Breast epithelium (tissue), 4 donors: ENCODE data around the gene SPARC. TPM values are rescaled to one million over a fixed set of nuclear protein-coding genes. Genes with fewer than 3 reads are reported as not detected.

Experiments used
- DNase-seq, 2 donors: peaks; one replicate each; pipeline ENCODE4 v3.0.0-alpha.2; 2019; ENCODE audit warnings: low spot score in 2 of 2
- H3K27ac ChIP-seq, 2 donors: fragments of 200-600 bp; sonication (generic) in 1 of 2; one replicate each; pipeline ENCODE4 v1.5.1; 2016 to 2019; ENCODE audit warnings: mild to moderate bottlenecking in 1 of 2
- H3K27me3 ChIP-seq, 2 donors: fragments of 200-600 bp; sonication (generic) in 1 of 2; one replicate each; pipeline versions ENCODE4 v1.5.1 to v1.6.0; 2017 to 2019; ENCODE audit warnings: control low read depth in 1 of 2, mild to moderate bottlenecking in 1 of 2
- H3K36me3 ChIP-seq: fragments of 200-600 bp; one replicate; pipeline ENCODE4 v1.5.1; 2019
- H3K4me1 ChIP-seq, 2 donors: fragments of 200-600 bp; sonication (generic); one replicate each; pipeline ENCODE4 v1.5.1; 2016 to 2019; ENCODE audit warnings: control low read depth in 1 of 2
- H3K4me3 ChIP-seq, 3 donors: fragments of 200-600 bp; sonication (generic); 1 replicate in 2 of 3; 2 replicates in 1 of 3; pipeline ENCODE4 v1.5.1; 2016 to 2019; ENCODE audit warnings: mild to moderate bottlenecking in 3 of 3, moderate library complexity in 2 of 3
- H3K9me3 ChIP-seq, 2 donors: fragments of 200-600 bp; sonication (generic) in 1 of 2; one replicate each; pipeline ENCODE4 v1.5.1; 2016 to 2019; ENCODE audit warnings: control low read depth in 1 of 2
- POLR2A ChIP-seq: fragments of 450-650 bp; IDR thresholded peaks from one replicate; pipeline ENCODE4 v1.6.1; 2016; ENCODE audit warnings: antibody characterized with exemption, mild to moderate bottlenecking, moderate library complexity
- POLR2AphosphoS5 ChIP-seq, 3 donors: sonication (generic); formaldehyde crosslinking; IDR thresholded peaks; one replicate each; pipeline ENCODE4 v1.6.1; 2017; ENCODE audit warnings: antibody characterized with exemption in 3 of 3
- intact Hi-C: fragments of 100-400 bp; cut with DNase I; formaldehyde crosslinking; loops from one replicate; pipeline ENCODE4 v1.15.1; 2023; ENCODE audit warnings: low total_unique reads
- total RNA-seq, 3 donors: library from RNA; depleted of rRNA; stranded (reverse); fragments of >200 nt; gene quantifications; one replicate each; pipeline ENCODE4 v1.1.0, GENCODE V29; 2016
- TF ChIP-seq, protein P1 (sequence below), 3 donors: fragments of 450-650 bp; IDR thresholded peaks; one replicate each; pipeline ENCODE4 v1.5.1; 2016 to 2017; ENCODE audit warnings: antibody characterized with exemption in 3 of 3, mild to moderate bottlenecking in 3 of 3, moderate library complexity in 3 of 3

Gene SPARC
- total RNA-seq, 3 donors from 2014 or later: 220 to 2,507 (median 295) TPM

- H3K4me1 ChIP-seq: no peaks in the 10 kb centered on the region
- no peaks in the 10 kb centered on the region for H3K27me3 ChIP-seq
- TF ChIP-seq POLR2A (no peak), POLR2AphosphoS5 (IDR thresholded peaks at IDR 0.05) (no peak)
- TF ChIP-seq, protein P1, sequence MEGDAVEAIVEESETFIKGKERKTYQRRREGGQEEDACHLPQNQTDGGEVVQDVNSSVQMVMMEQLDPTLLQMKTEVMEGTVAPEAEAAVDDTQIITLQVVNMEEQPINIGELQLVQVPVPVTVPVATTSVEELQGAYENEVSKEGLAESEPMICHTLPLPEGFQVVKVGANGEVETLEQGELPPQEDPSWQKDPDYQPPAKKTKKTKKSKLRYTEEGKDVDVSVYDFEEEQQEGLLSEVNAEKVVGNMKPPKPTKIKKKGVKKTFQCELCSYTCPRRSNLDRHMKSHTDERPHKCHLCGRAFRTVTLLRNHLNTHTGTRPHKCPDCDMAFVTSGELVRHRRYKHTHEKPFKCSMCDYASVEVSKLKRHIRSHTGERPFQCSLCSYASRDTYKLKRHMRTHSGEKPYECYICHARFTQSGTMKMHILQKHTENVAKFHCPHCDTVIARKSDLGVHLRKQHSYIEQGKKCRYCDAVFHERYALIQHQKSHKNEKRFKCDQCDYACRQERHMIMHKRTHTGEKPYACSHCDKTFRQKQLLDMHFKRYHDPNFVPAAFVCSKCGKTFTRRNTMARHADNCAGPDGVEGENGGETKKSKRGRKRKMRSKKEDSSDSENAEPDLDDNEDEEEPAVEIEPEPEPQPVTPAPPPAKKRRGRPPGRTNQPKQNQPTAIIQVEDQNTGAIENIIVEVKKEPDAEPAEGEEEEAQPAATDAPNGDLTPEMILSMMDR (IDR thresholded peaks at IDR 0.05): no peak
- H3K27ac ChIP-seq: peak overlapping the region; percentile 33 to 52
- intact Hi-C loops: loop anchor here (5.0 kb wide), 1 partner anchor 460 kb away; no protein-coding TSS in a partner anchor
- no peak overlapping the region for H3K4me3 ChIP-seq
- no peaks in the 10 kb centered on the region for H3K9me3 ChIP-seq
- DNase-seq: no peak
- H3K36me3 ChIP-seq: no peaks in the 10 kb centered on the region
Measured at GRCh38 chr5:151627650-151628049, 59.1 kb downstream of the SPARC start.

- H3K36me3 ChIP-seq: no peaks in the 10 kb centered on the region
- no peaks in the 10 kb centered on the region for H3K9me3 ChIP-seq
- no peak for TF ChIP-seq POLR2AphosphoS5 (IDR thresholded peaks at IDR 0.05)
- TF ChIP-seq, protein P1 (IDR thresholded peaks at IDR 0.05): no peak
- TF ChIP-seq POLR2A: no peak
- no peaks in the 10 kb centered on the region for H3K4me1 ChIP-seq
- no peak overlapping the region for H3K4me3 ChIP-seq
- H3K27ac ChIP-seq: no peak overlapping the region
- intact Hi-C loops: loop anchor here (5.0 kb wide), 1 partner anchor 462 kb away; no protein-coding TSS in a partner anchor
- H3K27me3 ChIP-seq: no peaks in the 10 kb centered on the region
- no peak for DNase-seq
Measured at GRCh38 chr5:151625285-151625684, 61.4 kb downstream of the SPARC start.

GRCh38 chr5:151624476-151624875 is 62.2 kb downstream of the SPARC start:
- Histone ChIP-seq H3K9me3 (no peaks in the 10 kb centered on the region), H3K4me1 (no peaks in the 10 kb centered on the region), H3K4me3 (no peak overlapping the region), H3K27ac (peak overlapping the region in 1 of 2 donors; percentile 2), H3K27me3 (no peaks in the 10 kb centered on the region), H3K36me3 (no peaks in the 10 kb centered on the region)
- no peak for DNase-seq
- TF ChIP-seq POLR2A (no peak), POLR2AphosphoS5 (IDR thresholded peaks at IDR 0.05) (no peak)
- TF ChIP-seq, protein P1 (IDR thresholded peaks at IDR 0.05): no peak
- intact Hi-C loops: no loop called here

GRCh38 chr5:151622367-151623088 is 64.2 kb downstream of the SPARC start:
- intact Hi-C loops: no loop called here
- Histone ChIP-seq H3K4me1 (no peaks in the 10 kb centered on the region), H3K27ac (no peak overlapping the region), H3K4me3 (no peak overlapping the region), H3K9me3 (no peaks in the 10 kb centered on the region), H3K36me3 (no peaks in the 10 kb centered on the region), H3K27me3 (no peaks in the 10 kb centered on the region)
- DNase-seq: no peak
- no peak for TF ChIP-seq POLR2AphosphoS5 (IDR thresholded peaks at IDR 0.05)
- TF ChIP-seq POLR2A: no peak
- TF ChIP-seq, protein P1 (IDR thresholded peaks at IDR 0.05): no peak

DNA sequence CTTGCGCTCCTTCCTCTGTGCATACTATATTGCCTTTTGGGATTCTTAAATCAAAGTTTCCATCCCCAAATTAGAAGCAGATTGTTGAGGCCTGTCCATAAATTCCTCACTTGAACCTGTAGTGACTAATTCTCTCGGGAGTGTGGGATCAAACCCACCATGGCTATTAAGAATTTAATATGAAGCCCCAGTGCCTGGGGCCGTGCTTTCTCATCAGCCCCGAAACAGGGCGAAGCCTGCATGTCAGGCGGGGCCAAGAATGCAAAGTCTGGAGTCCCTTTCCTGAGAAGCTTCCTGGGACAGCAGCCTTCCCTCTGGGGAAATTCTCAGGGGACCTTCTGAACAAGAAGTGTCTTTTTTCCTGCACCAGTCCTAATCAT is 66.3 kb downstream of the SPARC start:
- intact Hi-C loops: no loop called here
- H3K27me3 ChIP-seq: no peaks in the 10 kb centered on the region
- H3K4me1 ChIP-seq: no peaks in the 10 kb centered on the region
- H3K9me3 ChIP-seq: no peaks in the 10 kb centered on the region
- peak overlapping the region; percentile 50 to 60 for H3K27ac ChIP-seq
- TF ChIP-seq, protein P1 (IDR thresholded peaks at IDR 0.05): no peak
- TF ChIP-seq POLR2AphosphoS5 (IDR thresholded peaks at IDR 0.05) (no peak), POLR2A (no peak)
- no peak overlapping the region for H3K4me3 ChIP-seq
- no peaks in the 10 kb centered on the region for H3K36me3 ChIP-seq
- no peak for DNase-seq
